Neuronal stem cell (in vitro differentiated cells): ENCODE measurements around the gene MITF.

Experiments
- DNase-seq: peaks from one replicate; pipeline ENCODE4 v3.0.0-alpha.2; 2013; ENCODE audit warnings: low spot score
- H2AFZ ChIP-seq: one replicate; pipeline ENCODE4 v1.6.1; 2013; ENCODE audit warnings: mild to moderate bottlenecking, low read length, inconsistent platforms
- H2AK5ac ChIP-seq: 2 replicates; pipeline ENCODE4 v1.6.1; 2013; ENCODE audit warnings: low read depth, mild to moderate bottlenecking, inconsistent platforms, low read length, moderate library complexity, mixed read lengths
- H2BK120ac ChIP-seq: 2 replicates; pipeline ENCODE4 v1.6.1; 2013; ENCODE audit warnings: low read depth, mild to moderate bottlenecking, inconsistent platforms, low read length, moderate library complexity, mixed read lengths
- H2BK12ac ChIP-seq: one replicate; pipeline ENCODE4 v1.6.1; 2013; ENCODE audit warnings: low read length, inconsistent platforms
- H2BK15ac ChIP-seq: 2 replicates; pipeline ENCODE4 v1.6.1; 2013; ENCODE audit warnings: mild to moderate bottlenecking, low read length, inconsistent platforms, mixed read lengths
- H2BK5ac ChIP-seq: one replicate; pipeline ENCODE4 v1.6.1; 2013; ENCODE audit warnings: inconsistent platforms, mild to moderate bottlenecking, low read length, moderate library complexity
- H3K14ac ChIP-seq: one replicate; pipeline ENCODE4 v1.6.1; 2013; ENCODE audit warnings: low read length, inconsistent platforms
- H3K18ac ChIP-seq: 2 replicates; pipeline ENCODE4 v1.6.1; 2013; ENCODE audit warnings: low read length, inconsistent platforms
- H3K23ac ChIP-seq: 2 replicates; pipeline ENCODE4 v1.6.1; 2013; ENCODE audit warnings: low read depth, mild to moderate bottlenecking, mixed read lengths, low read length, inconsistent platforms; ENCODE audit not compliant: poor library complexity
- H3K27ac ChIP-seq: replicated peaks from 3 replicates; pipeline ENCODE4 v1.5.1; 2013; ENCODE audit warnings: low read length, inconsistent platforms
- H3K27me3 ChIP-seq, 3 experiments: 2 replicates each; pipeline ENCODE4 v1.6.1; 2013; ENCODE audit warnings: low read length in 3 of 3, mild to moderate bottlenecking in 2 of 3, inconsistent platforms in 1 of 3, low read depth in 1 of 3, mixed read lengths in 1 of 3, moderate library complexity in 1 of 3; ENCODE audit not compliant: control insufficient read depth in 3 of 3, insufficient read depth in 3 of 3
- H3K36me3 ChIP-seq, 2 donors: replicated peaks in 1 of 2; 2 replicates each; pipeline ENCODE4 v1.6.1; 2013; ENCODE audit warnings: low read length in 2 of 2; ENCODE audit not compliant: control insufficient read depth in 2 of 2, insufficient read depth in 2 of 2
- H3K4ac ChIP-seq: 2 replicates; pipeline ENCODE4 v1.6.1; 2013; ENCODE audit warnings: inconsistent platforms, mild to moderate bottlenecking, low read length, moderate library complexity
- H3K4me1 ChIP-seq, 2 donors: 1 replicate in 1 of 2; 2 replicates in 1 of 2; pipeline ENCODE4 v1.6.1; 2013; ENCODE audit warnings: low read length in 2 of 2, low read depth in 1 of 2; ENCODE audit not compliant: control insufficient read depth in 2 of 2, insufficient read depth in 1 of 2
- H3K4me2 ChIP-seq: one replicate; pipeline ENCODE4 v1.6.1; 2013; ENCODE audit warnings: mild to moderate bottlenecking, low read length, inconsistent platforms; ENCODE audit not compliant: insufficient read depth, poor library complexity, severe bottlenecking
- H3K4me3 ChIP-seq, 2 donors: 2 replicates each; pipeline ENCODE4 v1.5.1; 2013; ENCODE audit warnings: low read length in 2 of 2, mild to moderate bottlenecking in 2 of 2, inconsistent platforms in 1 of 2, moderate library complexity in 1 of 2
- H3K79me1 ChIP-seq: one replicate; pipeline ENCODE4 v1.6.1; 2013; ENCODE audit warnings: low read depth, mild to moderate bottlenecking, inconsistent platforms, low read length, moderate library complexity
- H3K9ac ChIP-seq: one replicate; pipeline ENCODE4 v1.6.1; 2013; ENCODE audit warnings: mild to moderate bottlenecking, low read depth, low read length, inconsistent platforms; ENCODE audit not compliant: poor library complexity
- H3K9me3 ChIP-seq, 2 donors: replicated peaks in 1 of 2; 2 replicates each; pipeline versions ENCODE3 to v1.6.1; 2013; ENCODE audit warnings: low read length in 2 of 2, mild to moderate bottlenecking in 2 of 2, inconsistent platforms in 1 of 2, low read depth in 1 of 2, mixed read lengths in 1 of 2, moderate library complexity in 1 of 2; ENCODE audit not compliant: control insufficient read depth in 2 of 2, insufficient read depth in 1 of 2
- H4K8ac ChIP-seq: one replicate; pipeline ENCODE4 v1.6.1; 2013; ENCODE audit warnings: low read depth, mild to moderate bottlenecking, inconsistent platforms, low read length, moderate library complexity
- H4K91ac ChIP-seq: one replicate; pipeline ENCODE4 v1.6.1; 2013; ENCODE audit warnings: low read length, low read depth, mild to moderate bottlenecking, inconsistent platforms; ENCODE audit not compliant: poor library complexity
- WGBS, 2 donors: extraction: QIAGEN DNeasy Blood & Tissue Kit; methylation state at CpG; one replicate each; pipeline ENCODE4 v1.1.7; 2013; ENCODE audit warnings: missing lambda C conversion rate in 2 of 2, mixed read lengths in 1 of 2; ENCODE audit not compliant: insufficient read length in 2 of 2, insufficient replicate concordance in 1 of 2; ENCODE audit errors: extremely low coverage in 2 of 2; 5-methylcytosine and 5-hydroxymethylcytosine counted together

MITF gene

GRCh38 chr3:69764121-69764741 lies 25.0 kb downstream of the MITF start:
- no peak overlapping the region for H3K23ac ChIP-seq
- no peak overlapping the region for H3K9ac ChIP-seq
- no peaks in the 10 kb centered on the region for H3K9me3 ChIP-seq
- no peak overlapping the region for H3K4me3 ChIP-seq
- H2AFZ ChIP-seq = no peak overlapping the region
- peaks cover 0 to 1% of the 10 kb centered on the region in 2 donors for H3K4me1 ChIP-seq
- no peak overlapping the region for H2BK120ac ChIP-seq
- H2BK15ac ChIP-seq = no peak overlapping the region
- DNase-seq = no peak
- H2AK5ac ChIP-seq = no peak overlapping the region
- no peaks in the 10 kb centered on the region for H3K79me1 ChIP-seq
- H2BK12ac ChIP-seq = no peak overlapping the region
- H2BK5ac ChIP-seq = no peak overlapping the region
- no peak overlapping the region for H3K27ac ChIP-seq
- no peak overlapping the region for H4K8ac ChIP-seq
- H3K36me3 ChIP-seq = no peaks in the 10 kb centered on the region
- H3K4me2 ChIP-seq = no peak overlapping the region
- no peak overlapping the region for H3K4ac ChIP-seq
- no peak overlapping the region for H4K91ac ChIP-seq
- no peak overlapping the region for H3K14ac ChIP-seq
- H3K18ac ChIP-seq = no peak overlapping the region
- no peaks in the 10 kb centered on the region for H3K27me3 ChIP-seq
- no CpG with 5 or more reads among the region's 3 CpGs for WGBS, 2 donors

GRCh38 chr3:69764861-69765260 lies 25.6 kb downstream of the MITF start:
- no peak for DNase-seq
- no peaks in the 10 kb centered on the region for H3K27me3 ChIP-seq
- no peak overlapping the region for H2AK5ac ChIP-seq
- H2BK15ac ChIP-seq = no peak overlapping the region
- H3K79me1 ChIP-seq = no peaks in the 10 kb centered on the region
- H3K36me3 ChIP-seq = no peaks in the 10 kb centered on the region
- no peak overlapping the region for H3K4me2 ChIP-seq
- H3K9me3 ChIP-seq = no peaks in the 10 kb centered on the region
- H4K91ac ChIP-seq = no peak overlapping the region
- no peak overlapping the region for H4K8ac ChIP-seq
- H2BK5ac ChIP-seq = no peak overlapping the region
- H2BK12ac ChIP-seq = no peak overlapping the region
- WGBS, 2 donors = no CpG with 5 or more reads among the region's 3 CpGs
- H2AFZ ChIP-seq = no peak overlapping the region
- no peak overlapping the region for H3K14ac ChIP-seq
- H3K18ac ChIP-seq = no peak overlapping the region
- peaks cover 0 to 1% of the 10 kb centered on the region in 2 donors for H3K4me1 ChIP-seq
- no peak overlapping the region for H3K4ac ChIP-seq
- no peak overlapping the region for H3K23ac ChIP-seq
- H2BK120ac ChIP-seq = no peak overlapping the region
- no peak overlapping the region for H3K9ac ChIP-seq
- H3K4me3 ChIP-seq = no peak overlapping the region
- H3K27ac ChIP-seq = no peak overlapping the region

- H2BK5ac ChIP-seq = no peak overlapping the region
- H3K79me1 ChIP-seq = no peaks in the 10 kb centered on the region
- no peak overlapping the region for H2BK12ac ChIP-seq
- no peak overlapping the region for H3K23ac ChIP-seq
- H4K8ac ChIP-seq = no peak overlapping the region
- no peak overlapping the region for H3K14ac ChIP-seq
- H2AFZ ChIP-seq = no peak overlapping the region
- no peak overlapping the region for H2BK15ac ChIP-seq
- no peaks in the 10 kb centered on the region for H3K9me3 ChIP-seq
- no peak overlapping the region for H3K27ac ChIP-seq
- WGBS, 2 donors = no CpG with 5 or more reads among the region's 3 CpGs
- H3K36me3 ChIP-seq = no peaks in the 10 kb centered on the region
- H4K91ac ChIP-seq = no peak overlapping the region
- no peak overlapping the region for H3K4me3 ChIP-seq
- H3K4me1 ChIP-seq = peaks cover 0 to 1% of the 10 kb centered on the region in 2 donors
- H2BK120ac ChIP-seq = no peak overlapping the region
- no peaks in the 10 kb centered on the region for H3K27me3 ChIP-seq
- no peak overlapping the region for H3K4me2 ChIP-seq
- no peak overlapping the region for H2AK5ac ChIP-seq
- no peak overlapping the region for H3K18ac ChIP-seq
- H3K4ac ChIP-seq = no peak overlapping the region
- DNase-seq = no peak
- H3K9ac ChIP-seq = no peak overlapping the region
Measured at GRCh38 chr3:69766638-69767037, 27.4 kb downstream of the MITF start.

GRCh38 chr3:69767571-69767970 lies 28.3 kb downstream of the MITF start:
- H3K18ac ChIP-seq = no peak overlapping the region
- no peak overlapping the region for H2BK12ac ChIP-seq
- H3K14ac ChIP-seq = no peak overlapping the region
- no peak overlapping the region for H3K9ac ChIP-seq
- no peak overlapping the region for H3K4me2 ChIP-seq
- no peak overlapping the region for H3K4me3 ChIP-seq
- H3K36me3 ChIP-seq = no peaks in the 10 kb centered on the region
- H3K4me1 ChIP-seq = peaks cover 0 to 1% of the 10 kb centered on the region in 2 donors
- H3K9me3 ChIP-seq = no peaks in the 10 kb centered on the region
- H3K27me3 ChIP-seq = no peaks in the 10 kb centered on the region
- H2AFZ ChIP-seq = no peak overlapping the region
- no peak overlapping the region for H2BK5ac ChIP-seq
- no peak overlapping the region for H4K8ac ChIP-seq
- no peak overlapping the region for H2BK15ac ChIP-seq
- no peak overlapping the region for H2BK120ac ChIP-seq
- DNase-seq = no peak
- H3K4ac ChIP-seq = no peak overlapping the region
- no peak overlapping the region for H3K27ac ChIP-seq
- no peak overlapping the region for H2AK5ac ChIP-seq
- WGBS, 2 donors = no CpG with 5 or more reads among the region's 5 CpGs
- no peak overlapping the region for H3K23ac ChIP-seq
- no peak overlapping the region for H4K91ac ChIP-seq
- no peaks in the 10 kb centered on the region for H3K79me1 ChIP-seq
